Fibroblast of skin of left biceps (primary cell): ENCODE results near the gene WNT3A.

Experiments
- DNase-seq, 2 experiments: peaks; one replicate each; pipeline ENCODE4 v3.0.0-alpha.2; 2013; ENCODE audit warnings: low read depth in 2 of 2

WNT3A gene

DNA sequence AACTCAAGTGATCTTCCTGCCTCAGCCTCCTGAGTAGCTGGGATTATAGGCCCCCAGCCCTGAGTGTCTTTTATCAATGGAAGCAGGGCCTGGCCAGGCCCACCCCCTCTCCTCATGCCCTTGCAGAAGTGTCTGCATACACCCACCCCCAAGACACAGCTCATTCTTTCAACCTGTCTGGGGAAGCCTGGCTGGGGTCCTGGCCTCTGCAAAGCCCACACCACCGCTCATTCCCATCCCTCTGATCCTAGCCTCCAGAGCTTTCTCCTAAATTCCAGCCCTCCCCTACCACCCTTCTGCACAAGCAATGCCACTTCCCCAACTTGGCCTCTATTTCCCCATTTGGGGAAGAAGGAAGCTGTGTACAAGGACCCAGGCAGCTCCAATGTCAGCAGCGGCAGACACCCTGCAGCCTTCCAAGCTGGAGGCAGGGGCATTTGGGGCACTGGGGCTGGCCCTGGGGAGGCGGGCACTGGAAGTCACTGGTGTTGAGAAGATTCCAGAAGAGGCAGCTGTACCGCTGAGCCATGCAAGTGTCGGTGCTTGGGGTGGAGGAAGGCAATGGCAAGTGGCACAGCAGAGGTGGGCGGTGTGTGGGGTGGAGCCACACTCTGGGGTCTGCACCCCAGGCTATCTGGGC is 42.0 kb downstream of the WNT3A start:
- DNase-seq, result no peak

DNA sequence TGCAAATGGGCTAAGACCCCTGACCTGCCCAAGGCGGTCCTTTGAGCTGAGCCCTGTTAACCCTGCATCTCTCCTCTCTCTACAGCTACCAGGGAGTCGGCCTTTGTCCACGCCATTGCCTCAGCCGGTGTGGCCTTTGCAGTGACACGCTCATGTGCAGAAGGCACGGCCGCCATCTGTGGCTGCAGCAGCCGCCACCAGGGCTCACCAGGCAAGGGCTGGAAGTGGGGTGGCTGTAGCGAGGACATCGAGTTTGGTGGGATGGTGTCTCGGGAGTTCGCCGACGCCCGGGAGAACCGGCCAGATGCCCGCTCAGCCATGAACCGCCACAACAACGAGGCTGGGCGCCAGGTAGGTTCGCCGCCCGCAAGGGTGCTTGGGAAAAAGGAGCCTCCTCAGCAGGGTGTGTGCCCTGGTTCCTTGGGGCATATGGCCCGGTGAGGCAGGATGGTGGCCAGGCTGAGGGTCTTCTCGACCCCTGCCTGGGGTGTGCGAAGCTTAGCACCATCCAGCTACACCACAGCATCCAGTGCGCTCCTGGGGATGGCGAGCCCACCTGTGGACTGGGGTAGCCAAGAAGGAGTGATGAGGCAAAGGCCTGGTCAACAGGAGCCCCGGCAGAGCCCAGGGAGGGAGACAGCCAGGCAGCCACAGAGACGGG is 43.9 kb downstream of the WNT3A start:
- DNase-seq, result no peak

DNA sequence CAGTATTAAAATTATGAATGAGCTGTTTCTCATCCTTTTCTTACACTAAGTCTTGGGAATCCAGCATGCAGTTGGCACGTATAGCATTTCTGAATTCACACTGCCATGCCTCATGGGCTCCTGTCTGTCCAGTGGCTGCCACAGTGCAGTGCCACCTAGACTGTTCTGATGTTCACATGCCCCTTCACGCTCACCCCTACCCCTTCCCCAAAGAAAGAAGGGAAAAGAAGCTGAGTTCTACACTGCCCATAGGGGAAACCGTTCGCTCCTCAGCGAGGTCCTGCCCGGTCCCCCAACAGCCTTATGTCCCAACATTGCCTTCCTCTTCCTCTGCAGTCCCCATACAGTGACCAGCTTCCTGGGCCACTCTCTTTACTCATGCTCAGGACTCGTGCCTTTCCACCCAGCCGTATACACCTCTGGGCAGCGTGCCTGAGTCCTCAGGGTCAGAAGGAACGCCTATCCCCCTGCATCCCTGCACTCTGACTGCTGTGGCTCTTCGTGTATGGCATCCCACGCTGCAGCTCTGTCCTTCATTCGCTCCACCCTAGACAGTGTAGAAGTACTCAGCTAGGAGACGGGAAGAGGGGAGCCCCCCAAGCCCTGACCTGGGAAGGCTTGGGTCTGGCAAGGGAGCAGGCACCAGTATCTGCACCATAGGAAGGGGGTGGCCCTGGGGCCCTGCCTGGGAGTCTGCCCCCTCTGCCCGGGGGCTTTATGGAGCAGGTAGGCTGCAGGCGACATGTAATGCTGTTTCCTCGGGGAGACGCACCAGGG is 51.6 kb downstream of the WNT3A start:
- DNase-seq, result no peak

DNA sequence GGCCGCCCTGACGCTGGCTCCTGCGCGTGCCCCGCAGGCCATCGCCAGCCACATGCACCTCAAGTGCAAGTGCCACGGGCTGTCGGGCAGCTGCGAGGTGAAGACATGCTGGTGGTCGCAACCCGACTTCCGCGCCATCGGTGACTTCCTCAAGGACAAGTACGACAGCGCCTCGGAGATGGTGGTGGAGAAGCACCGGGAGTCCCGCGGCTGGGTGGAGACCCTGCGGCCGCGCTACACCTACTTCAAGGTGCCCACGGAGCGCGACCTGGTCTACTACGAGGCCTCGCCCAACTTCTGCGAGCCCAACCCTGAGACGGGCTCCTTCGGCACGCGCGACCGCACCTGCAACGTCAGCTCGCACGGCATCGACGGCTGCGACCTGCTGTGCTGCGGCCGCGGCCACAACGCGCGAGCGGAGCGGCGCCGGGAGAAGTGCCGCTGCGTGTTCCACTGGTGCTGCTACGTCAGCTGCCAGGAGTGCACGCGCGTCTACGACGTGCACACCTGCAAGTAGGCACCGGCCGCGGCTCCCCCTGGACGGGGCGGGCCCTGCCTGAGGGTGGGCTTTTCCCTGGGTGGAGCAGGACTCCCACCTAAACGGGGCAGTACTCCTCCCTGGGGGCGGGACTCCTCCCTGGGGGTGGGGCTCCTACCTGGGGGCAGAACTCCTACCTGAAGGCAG is 52.3 kb downstream of the WNT3A start:
- DNase-seq, result no peak

DNA sequence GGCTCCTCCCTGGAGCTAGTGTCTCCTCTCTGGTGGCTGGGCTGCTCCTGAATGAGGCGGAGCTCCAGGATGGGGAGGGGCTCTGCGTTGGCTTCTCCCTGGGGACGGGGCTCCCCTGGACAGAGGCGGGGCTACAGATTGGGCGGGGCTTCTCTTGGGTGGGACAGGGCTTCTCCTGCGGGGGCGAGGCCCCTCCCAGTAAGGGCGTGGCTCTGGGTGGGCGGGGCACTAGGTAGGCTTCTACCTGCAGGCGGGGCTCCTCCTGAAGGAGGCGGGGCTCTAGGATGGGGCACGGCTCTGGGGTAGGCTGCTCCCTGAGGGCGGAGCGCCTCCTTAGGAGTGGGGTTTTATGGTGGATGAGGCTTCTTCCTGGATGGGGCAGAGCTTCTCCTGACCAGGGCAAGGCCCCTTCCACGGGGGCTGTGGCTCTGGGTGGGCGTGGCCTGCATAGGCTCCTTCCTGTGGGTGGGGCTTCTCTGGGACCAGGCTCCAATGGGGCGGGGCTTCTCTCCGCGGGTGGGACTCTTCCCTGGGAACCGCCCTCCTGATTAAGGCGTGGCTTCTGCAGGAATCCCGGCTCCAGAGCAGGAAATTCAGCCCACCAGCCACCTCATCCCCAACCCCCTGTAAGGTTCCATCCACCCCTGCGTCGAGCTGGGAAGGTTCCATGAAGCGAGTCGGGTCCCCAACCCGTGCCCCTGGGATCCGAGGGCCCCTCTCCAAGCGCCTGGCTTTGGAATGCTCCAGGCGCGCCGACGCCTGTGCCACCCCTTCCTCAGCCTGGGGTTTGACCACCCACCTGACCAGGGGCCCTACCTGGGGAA is 53.0 kb downstream of the WNT3A start:
- no peak for DNase-seq

DNA sequence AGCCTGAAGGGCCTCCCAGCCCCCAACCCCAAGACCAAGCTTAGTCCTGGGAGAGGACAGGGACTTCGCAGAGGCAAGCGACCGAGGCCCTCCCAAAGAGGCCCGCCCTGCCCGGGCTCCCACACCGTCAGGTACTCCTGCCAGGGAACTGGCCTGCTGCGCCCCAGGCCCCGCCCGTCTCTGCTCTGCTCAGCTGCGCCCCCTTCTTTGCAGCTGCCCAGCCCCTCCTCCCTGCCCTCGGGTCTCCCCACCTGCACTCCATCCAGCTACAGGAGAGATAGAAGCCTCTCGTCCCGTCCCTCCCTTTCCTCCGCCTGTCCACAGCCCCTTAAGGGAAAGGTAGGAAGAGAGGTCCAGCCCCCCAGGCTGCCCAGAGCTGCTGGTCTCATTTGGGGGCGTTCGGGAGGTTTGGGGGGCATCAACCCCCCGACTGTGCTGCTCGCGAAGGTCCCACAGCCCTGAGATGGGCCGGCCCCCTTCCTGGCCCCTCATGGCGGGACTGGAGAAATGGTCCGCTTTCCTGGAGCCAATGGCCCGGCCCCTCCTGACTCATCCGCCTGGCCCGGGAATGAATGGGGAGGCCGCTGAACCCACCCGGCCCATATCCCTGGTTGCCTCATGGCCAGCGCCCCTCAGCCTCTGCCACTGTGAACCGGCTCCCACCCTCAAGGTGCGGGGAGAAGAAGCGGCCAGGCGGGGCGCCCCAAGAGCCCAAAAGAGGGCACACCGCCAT is 53.8 kb downstream of the WNT3A start:
- no peak for DNase-seq

DNA sequence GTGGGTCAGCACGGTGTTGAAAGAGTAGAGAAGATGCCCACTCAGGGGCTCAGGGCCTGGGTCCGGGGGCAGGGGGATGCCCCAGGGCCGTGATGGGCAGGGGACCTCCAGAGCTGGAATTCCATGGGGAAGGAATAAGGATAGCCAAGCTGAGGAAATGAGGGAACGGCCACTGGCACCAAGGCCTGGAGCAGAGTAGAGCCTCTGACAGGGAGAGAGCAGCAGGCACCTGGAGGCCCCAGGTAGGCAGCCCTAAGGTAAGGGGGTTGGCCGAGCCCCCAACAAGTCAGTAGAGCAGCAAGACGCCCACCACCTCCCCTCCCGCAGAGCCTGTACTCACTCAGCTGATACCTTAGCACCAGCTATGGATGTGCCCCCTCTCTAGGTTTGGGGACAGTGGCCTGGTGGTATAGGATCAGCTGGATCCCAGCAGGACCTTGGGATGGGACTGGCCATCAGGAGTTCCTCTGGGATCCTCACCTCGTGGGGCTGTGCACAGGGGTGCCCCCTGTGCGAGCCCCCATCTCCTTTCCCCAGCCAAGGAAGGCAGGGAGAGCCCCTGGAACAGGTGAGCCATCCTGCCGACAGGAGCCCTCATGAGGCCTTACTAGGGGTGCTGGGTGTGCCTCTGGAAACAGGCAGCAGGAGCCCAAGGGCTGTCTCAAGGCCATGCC is 54.8 kb downstream of the WNT3A start:
- DNase-seq, result no peak

DNA sequence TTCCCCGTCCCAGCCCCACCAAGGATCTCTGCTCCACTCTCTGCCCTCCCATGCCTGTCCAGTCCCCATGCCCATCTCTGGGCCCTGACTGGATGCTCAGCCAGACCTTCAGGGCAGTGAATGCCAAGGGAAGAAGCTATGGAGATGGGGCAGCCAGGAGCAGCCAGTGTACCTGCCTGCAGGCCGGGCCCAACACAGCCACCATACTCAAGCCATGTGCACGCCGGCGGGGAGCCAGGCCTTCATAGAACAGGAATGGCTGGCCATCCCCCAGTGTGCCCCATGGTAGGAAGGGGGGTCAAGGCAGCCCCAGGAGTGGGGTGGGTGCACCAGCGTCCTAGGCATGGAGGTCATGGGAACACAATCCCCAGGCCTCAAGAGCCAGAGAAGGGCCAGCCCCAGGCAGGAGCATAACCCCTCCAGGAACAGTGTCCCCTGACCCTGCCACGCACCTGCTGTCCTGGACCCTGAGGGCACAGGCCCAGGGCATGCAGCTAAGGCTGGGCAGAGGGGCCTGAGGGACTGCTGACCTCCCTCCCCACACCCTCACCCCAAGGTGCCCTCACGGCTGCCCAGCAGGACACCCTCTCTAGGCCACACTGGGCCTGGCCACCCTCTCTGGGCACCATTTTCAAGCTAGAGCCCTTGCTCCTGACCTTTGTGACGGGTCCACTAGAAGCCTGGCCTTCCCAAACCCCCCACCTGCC is 55.4 kb downstream of the WNT3A start:
- DNase-seq, result no peak

DNA sequence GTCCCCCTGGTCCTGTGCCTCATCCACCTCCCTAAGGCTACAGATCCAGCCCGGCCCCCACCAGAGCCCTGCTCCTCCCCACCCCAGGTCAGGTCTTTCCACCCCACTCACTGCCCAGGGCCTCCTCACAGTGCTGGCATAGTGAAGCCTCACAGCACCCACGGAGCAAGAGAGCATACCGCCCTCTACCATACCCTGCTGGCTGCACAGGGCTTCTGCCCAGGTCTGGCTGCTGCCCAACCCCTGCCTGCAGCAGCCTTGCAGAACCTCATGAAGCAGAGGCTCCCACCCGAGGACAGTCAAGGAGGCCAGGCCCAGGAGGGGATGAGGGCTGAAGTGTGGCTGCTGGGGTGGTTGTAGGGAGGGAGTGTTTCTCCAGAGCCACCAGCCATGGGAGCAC is 56.0 kb downstream of the WNT3A start:
- no peak for DNase-seq

DNA sequence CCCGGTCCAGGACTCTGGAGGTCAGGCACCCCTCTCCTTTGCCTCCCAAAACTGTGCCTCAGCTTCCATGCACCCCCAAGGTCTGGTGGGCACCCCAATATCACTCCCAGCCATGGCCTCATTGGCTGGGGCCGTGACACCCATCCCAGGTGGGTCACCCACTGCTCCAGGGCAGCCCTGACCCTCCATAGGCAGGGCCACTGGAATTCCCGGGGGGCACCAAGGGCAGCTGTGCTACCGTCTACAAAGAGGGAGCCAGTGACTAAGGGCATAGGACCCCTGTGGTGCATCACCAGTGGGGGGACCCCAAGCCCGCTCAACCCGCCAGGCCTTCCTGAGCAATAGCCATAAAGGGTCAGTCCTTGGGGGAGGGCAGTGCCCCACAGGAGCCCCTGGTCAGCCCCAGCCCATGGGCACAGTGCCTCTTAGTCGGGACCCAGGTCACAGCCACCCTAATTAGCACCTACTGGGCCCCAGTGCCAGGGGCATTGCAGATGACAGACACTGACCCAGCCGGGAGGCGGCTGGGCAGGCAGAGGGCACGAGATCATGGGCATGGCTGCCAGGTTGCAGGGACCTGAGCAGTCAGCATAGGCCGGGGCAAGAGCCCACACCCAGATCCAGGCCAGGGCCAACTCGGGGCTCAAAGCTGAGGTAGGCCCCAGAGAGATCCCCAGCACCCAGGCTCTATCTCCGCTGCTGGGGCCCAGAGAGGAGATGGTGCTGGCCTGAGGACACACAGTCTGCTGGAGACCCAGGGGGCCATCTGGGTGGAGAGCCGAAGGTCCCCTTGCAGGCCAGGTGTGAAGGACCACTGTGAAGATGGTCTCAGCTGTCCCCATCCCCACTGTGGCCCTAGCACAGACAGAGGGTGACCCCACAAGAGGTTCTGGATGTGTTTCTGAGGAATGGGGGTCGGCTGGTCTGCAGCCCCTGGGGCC is 56.7 kb downstream of the WNT3A start:
- DNase-seq, result no peak

DNA sequence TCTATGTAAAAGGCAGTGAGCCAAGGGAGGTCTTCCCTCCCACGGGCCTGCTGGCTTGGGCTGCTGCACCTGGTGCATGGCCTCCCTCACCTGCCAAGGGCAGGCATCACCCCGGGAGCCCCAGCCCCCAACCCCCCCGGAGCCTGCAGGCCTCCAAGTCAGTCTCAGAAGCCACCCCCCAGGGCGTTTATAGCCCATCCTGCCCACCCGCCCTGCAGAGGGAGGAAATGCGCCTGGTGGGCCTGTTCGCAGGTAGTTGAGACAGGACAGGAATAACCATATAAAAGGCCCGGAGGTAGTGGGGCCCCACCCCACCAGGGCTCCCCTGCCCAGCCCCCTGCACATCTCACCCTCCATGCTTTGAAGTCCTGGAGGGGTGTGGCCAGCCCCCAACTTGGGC is 57.5 kb downstream of the WNT3A start:
- no peak for DNase-seq

DNA sequence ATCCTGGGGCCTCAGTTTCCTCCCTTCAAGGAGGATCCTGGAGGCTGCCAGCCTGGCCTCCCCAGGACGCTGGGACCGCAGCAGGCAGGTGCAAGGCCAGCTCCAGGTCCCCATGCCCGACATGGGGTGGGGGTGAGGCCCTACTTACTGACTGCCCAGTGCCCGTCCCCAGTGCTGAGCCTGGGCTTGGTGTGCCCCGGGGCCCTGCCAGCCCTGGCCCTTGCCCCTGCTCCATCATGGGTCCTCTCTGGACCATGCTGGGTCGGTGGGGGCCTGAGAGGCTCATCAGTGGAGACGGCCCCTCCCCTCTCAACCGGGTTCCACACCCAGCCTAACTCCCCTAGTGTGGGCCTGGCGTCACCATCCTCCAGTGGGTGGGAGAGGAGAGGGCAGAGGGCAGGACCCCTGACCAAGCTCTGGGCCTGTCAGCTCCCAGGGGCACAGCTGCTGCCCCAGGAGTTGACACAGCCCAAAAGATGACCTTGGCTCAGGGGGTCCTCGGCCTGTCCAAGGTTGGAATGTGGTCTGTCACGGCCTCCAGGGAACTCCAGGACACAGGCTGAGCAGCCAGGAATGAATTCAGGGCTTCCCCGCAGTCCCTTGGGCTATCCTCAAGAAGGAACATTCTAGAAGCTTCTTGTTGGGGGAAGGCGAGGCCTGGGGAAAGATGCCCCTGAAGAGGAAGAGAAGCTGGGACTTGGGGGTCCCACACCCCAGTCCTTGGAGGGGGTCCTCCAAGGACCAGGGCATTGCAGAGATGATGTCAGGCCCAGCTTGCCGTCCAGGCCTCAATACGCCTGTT is 58.1 kb downstream of the WNT3A start:
- no peak for DNase-seq

DNA sequence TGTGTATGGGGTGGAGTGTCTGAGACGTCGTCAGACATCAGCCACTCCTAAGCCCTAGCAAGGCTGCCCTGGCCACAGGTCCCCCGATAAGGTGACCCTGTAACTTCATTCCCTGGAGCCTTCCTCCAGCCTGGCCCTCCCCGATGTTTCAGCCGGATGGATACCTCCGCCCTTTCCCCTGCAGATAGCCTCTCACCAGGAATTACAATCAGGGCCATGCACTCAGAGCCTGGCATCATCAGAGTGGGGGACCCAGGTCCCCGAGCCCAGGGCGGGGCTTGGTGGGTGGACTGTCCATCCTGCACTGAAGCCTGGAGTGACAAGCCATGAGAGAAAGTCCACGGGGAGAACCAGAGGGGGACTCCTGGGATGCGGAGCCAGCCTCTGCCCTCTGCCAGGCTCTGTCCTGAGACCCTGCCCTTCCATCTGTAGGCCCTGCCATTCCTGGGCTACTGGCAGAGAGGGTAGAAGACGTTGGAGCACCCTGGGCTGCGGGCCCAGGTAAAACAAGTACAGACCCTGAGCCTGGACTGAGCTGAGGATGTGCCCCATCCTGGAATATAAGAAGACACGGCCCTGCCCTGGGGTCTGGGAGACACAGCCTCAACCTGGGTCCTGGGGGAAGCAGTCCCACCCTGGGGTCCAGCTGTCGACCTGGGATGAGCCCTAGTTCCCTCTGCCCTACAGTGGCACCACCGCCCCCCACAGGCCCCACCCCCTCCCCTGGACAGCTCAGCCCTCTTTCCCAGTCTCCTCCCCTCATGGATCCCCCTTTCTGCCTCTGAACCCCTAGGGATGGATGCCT is 58.9 kb downstream of the WNT3A start:
- no peak for DNase-seq

DNA sequence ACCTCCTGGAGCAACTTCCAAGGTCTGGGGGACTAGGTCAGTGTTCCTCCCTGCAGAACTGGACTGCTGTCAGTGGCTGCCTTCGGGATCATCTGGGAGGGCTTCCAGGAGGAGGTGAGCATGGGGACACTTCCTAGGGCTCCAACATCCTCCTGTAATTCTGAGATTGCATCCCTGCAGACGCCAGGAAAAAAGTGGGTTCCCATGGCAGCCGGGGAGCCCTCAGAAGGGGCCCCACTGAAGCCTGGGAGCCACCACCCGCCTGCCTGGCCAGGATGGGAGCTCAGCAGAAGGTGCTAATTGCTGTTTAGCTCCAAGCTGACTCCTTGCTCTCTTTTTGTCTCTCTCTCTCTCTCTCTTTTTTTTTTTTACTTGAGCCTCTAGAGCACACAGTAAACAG is 59.6 kb downstream of the WNT3A start:
- DNase-seq, result no peak

DNA sequence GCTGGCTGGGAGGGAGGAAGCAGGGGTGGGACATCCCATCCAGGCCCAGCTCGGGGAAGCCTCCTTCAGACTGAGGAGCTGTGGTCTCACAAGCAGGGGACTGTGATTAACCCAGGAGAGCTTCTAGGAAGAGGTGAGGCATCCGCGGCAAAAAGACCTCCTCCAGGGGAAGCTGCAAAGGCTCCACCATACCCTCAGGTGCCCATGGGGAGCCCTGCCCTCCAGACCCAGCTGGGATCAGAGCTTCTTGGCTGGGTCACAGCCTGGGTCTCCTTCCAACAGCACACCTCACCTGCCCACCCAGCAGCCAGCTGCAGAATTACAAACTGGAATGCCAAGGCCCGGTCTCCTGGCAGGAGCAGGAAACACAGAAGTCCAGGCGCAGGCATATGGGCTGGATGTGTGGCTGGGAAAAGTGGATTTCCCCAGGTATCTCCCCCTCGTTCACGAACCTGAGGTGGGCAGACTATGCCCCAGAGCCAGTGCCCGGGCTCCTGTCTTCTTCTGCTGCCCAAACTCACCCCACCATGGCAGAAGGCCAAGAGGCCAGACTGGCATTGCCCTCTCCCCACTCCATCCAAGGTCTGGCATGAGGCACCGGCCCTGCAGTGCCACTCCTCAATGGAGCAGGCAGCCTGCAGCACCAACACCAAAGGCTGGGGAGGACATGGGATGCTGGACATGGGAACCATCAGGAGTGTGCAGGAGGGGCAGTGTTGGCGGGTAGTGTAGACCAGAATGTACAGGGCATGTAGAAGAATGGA is 60.3 kb downstream of the WNT3A start:
- no peak for DNase-seq

DNA sequence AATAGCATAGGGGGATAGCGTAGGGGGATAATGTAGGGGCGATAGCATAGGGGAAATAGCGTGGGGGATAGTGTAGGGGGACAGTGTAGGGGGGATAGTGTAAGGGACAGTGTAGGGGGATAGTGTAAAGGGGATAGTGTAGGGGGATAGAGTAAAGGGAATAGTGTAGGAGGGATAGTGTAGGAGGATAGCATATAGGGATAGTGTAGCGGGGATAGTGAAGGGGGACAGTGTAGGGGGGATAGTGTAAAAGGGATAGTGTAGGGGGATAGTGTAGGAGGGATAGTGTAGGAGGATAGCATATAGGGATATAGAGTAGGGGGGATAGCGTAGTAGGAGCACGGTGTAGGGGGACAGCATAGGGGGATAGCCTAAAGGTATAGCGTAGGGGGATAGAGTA is 61.6 kb downstream of the WNT3A start:
- DNase-seq, result no peak
